ENCODE results near the gene RBM11. TPM values are rescaled to one million over a fixed set of nuclear protein-coding genes. Genes with fewer than 3 reads are reported as not detected.

Gene RBM11
- total RNA-seq, 1 experiment from 2014 or later: 4.5 TPM

GRCh38 chr21:14251336-14251735 lies 35.4 kb downstream of the RBM11 start:
- Histone ChIP-seq H3K79me2 (ENCODE audit: low read depth) (no peaks in the 10 kb centered on the region), H3F3A (ENCODE audit: insufficient read depth, low read depth) (no peaks in the 10 kb centered on the region)
- no TSS peak for BruUV-seq (replicated peaks)

GRCh38 chr21:14259747-14260146 lies 43.8 kb downstream of the RBM11 start:
- Histone ChIP-seq H3K9me2 (ENCODE audit: insufficient read depth) (no peaks in the 10 kb centered on the region), H3K36me3 (ENCODE audit: low read depth) (no peaks in the 10 kb centered on the region), H3K4me2 (no peak overlapping the region), H3F3A (ENCODE audit: insufficient read depth, low read depth) (no peaks in the 10 kb centered on the region), H3K9me3 (ENCODE audit: insufficient read depth, low read depth) (no peaks in the 10 kb centered on the region), H3K4me1 (replicated peaks; ENCODE audit: insufficient read depth) (no peaks in the 10 kb centered on the region), H3K79me2 (ENCODE audit: low read depth) (no peaks in the 10 kb centered on the region), H2AFZ (no peak overlapping the region), H3K4me3 (no peak overlapping the region), H3K27ac (no peak overlapping the region), H3K27me3 (ENCODE audit: insufficient read depth, low read depth) (no peaks in the 10 kb centered on the region), H4K20me1 (ENCODE audit: insufficient read depth) (no peaks in the 10 kb centered on the region)
- intact Hi-C loops (cut with micrococcal nuclease; ENCODE audit: unreplicated experiment): loop anchor here (2.0 to 5.0 kb wide), 2 partner anchors 603 to 1333 kb away; no protein-coding TSS in a partner anchor
- CTCF ChIA-PET: interaction anchor here (1.0 kb wide), 1 partner anchor 604 kb away, joined by 4 read pairs; no protein-coding TSS in a partner anchor
- POLR2A ChIA-PET (ENCODE audit: unreplicated experiment): no interaction called here
- TF ChIP-seq CTCF (conservative IDR thresholded peaks at IDR 0.05) (peak; percentile 67), EZH2 (IDR thresholded peaks at IDR 0.05; ENCODE audit: low read depth) (no peak)
- DNase-seq: no peak
- no TSS peak for BruUV-seq (replicated peaks)

More at GRCh38 chr21:14251336-14251735, 35.4 kb downstream of the RBM11 start:
- CTCF ChIA-PET: interaction anchor here (0.6 kb wide), 1 partner anchor 619 kb away, joined by 3 read pairs; no protein-coding TSS in a partner anchor
- H3K27me3 ChIP-seq (ENCODE audit: insufficient read depth, low read depth): no peaks in the 10 kb centered on the region
- no peak overlapping the region for H2AFZ ChIP-seq
- H4K20me1 ChIP-seq (ENCODE audit: insufficient read depth): no peaks in the 10 kb centered on the region
- no peaks in the 10 kb centered on the region for H3K9me3 ChIP-seq (ENCODE audit: insufficient read depth, low read depth)
- POLR2A ChIA-PET (ENCODE audit: unreplicated experiment): no interaction called here
- no peaks in the 10 kb centered on the region for H3K36me3 ChIP-seq (ENCODE audit: low read depth)
- TF ChIP-seq EZH2 (IDR thresholded peaks at IDR 0.05; ENCODE audit: low read depth): no peak
- TF ChIP-seq CTCF (conservative IDR thresholded peaks at IDR 0.05): no peak
- no peak overlapping the region for H3K4me2 ChIP-seq
- no peak overlapping the region for H3K4me3 ChIP-seq
- intact Hi-C loops (cut with micrococcal nuclease; ENCODE audit: unreplicated experiment): no loop called here
- no peak overlapping the region for H3K27ac ChIP-seq
- H3K9me2 ChIP-seq (ENCODE audit: insufficient read depth): no peaks in the 10 kb centered on the region
- H3K4me1 ChIP-seq (replicated peaks; ENCODE audit: insufficient read depth): no peaks in the 10 kb centered on the region
- DNase-seq: no peak

GRCh38 chr21:14260174-14260764 lies 44.3 kb downstream of the RBM11 start:
- no peak for TF ChIP-seq CTCF (conservative IDR thresholded peaks at IDR 0.05)
- TF ChIP-seq EZH2 (IDR thresholded peaks at IDR 0.05; ENCODE audit: low read depth): no peak
- Histone ChIP-seq H3K4me2 (no peak overlapping the region), H3K36me3 (ENCODE audit: low read depth) (no peaks in the 10 kb centered on the region), H3K4me1 (replicated peaks; ENCODE audit: insufficient read depth) (no peaks in the 10 kb centered on the region), H3K9me2 (ENCODE audit: insufficient read depth) (no peaks in the 10 kb centered on the region), H3K79me2 (ENCODE audit: low read depth) (no peaks in the 10 kb centered on the region), H3K9me3 (ENCODE audit: insufficient read depth, low read depth) (no peaks in the 10 kb centered on the region), H3K27me3 (ENCODE audit: insufficient read depth, low read depth) (no peaks in the 10 kb centered on the region), H3F3A (ENCODE audit: insufficient read depth, low read depth) (no peaks in the 10 kb centered on the region), H3K4me3 (no peak overlapping the region), H4K20me1 (ENCODE audit: insufficient read depth) (no peaks in the 10 kb centered on the region), H3K27ac (no peak overlapping the region), H2AFZ (no peak overlapping the region)
- POLR2A ChIA-PET (ENCODE audit: unreplicated experiment): no interaction called here
- CTCF ChIA-PET: interaction anchor here (1.0 kb wide), 1 partner anchor 604 kb away, joined by 4 read pairs; no protein-coding TSS in a partner anchor
- intact Hi-C loops (cut with micrococcal nuclease; ENCODE audit: unreplicated experiment): no loop called here
- no TSS peak for BruUV-seq (replicated peaks)
- no peak for DNase-seq

Measured in PC-9 (cell line).